Activated T-cell treated with anti-CD3 and anti-CD28 coated beads, Interleukin-2, amount 50 U/mL, for 72 hours (primary cell): ENCODE results near the gene SORBS2. TPM values are rescaled to one million over a fixed set of nuclear protein-coding genes. Genes with fewer than 3 reads are reported as not detected.
A peak's percentile ranks its signal among the peaks of the same experiment; 100 is the strongest.

Experiments
- ATAC-seq, 2 donors: fragments of 150-1000 bp; cut with Tn5 transposase; replicated peaks in 1 of 2; 2 replicates each; pipeline ENCODE4 v1.10.0; 2021; ENCODE audit warnings: moderate library complexity in 2 of 2, mild to moderate bottlenecking in 1 of 2
- DNase-seq, 2 donors: peaks; one replicate each; pipeline ENCODE4 v3.0.0; 2021 to 2022; ENCODE audit warnings: mixed read lengths in 1 of 2
- H3K27ac Mint-ChIP-seq: one replicate; pipeline ENCODE4 v1.8.0; 2022; ENCODE audit warnings: mild to moderate bottlenecking, moderate library complexity, mixed read lengths
- H3K27me3 Mint-ChIP-seq: one replicate; pipeline ENCODE4 v1.8.0; 2022; ENCODE audit warnings: low read depth, mixed read lengths
- H3K36me3 Mint-ChIP-seq, 2 donors: one replicate each; pipeline ENCODE4 v1.8.0; 2022; ENCODE audit warnings: mixed read lengths in 2 of 2, mild to moderate bottlenecking in 1 of 2; ENCODE audit not compliant: insufficient read depth in 2 of 2
- H3K4me1 Mint-ChIP-seq: one replicate; pipeline ENCODE4 v1.8.0; 2022; ENCODE audit warnings: low read depth, mixed read lengths
- H3K4me3 Mint-ChIP-seq, 2 donors: one replicate each; pipeline ENCODE4 v1.8.0; 2022; ENCODE audit warnings: mild to moderate bottlenecking in 2 of 2, mixed read lengths in 2 of 2, moderate library complexity in 2 of 2
- H3K9me3 Mint-ChIP-seq, 2 donors: one replicate each; pipeline ENCODE4 v1.8.0; 2022; ENCODE audit warnings: mixed read lengths in 2 of 2
- total RNA-seq, 2 donors: library from RNA; stranded (reverse); gene quantifications; one replicate each; pipeline ENCODE4 v1.2.3, GENCODE V29; 2022

SORBS2 gene
- total RNA-seq, 2 donors from 2014 or later, result 0.26 TPM; not detected in 1

GRCh38 chr4:185623444-185624258, 188.3 kb downstream of the SORBS2 start:
- no peaks in the 10 kb centered on the region for H3K36me3 Mint-ChIP-seq
- ATAC-seq, result no peak

GRCh38 chr4:185608185-185608584, 203.8 kb downstream of the SORBS2 start:
- ATAC-seq, result no peak
- H3K9me3 Mint-ChIP-seq, result no peaks in the 10 kb centered on the region
- H3K4me1 Mint-ChIP-seq, result peaks cover 4% of the 10 kb centered on the region
- no peak for DNase-seq
- peaks cover 14% of the 10 kb centered on the region for H3K27me3 Mint-ChIP-seq
- no peaks in the 10 kb centered on the region for H3K36me3 Mint-ChIP-seq
- H3K4me3 Mint-ChIP-seq, result no peak overlapping the region
- no peak overlapping the region for H3K27ac Mint-ChIP-seq

More at GRCh38 chr4:185623444-185624258, 188.3 kb downstream of the SORBS2 start:
- H3K27ac Mint-ChIP-seq, result no peak overlapping the region
- no peaks in the 10 kb centered on the region for H3K9me3 Mint-ChIP-seq
- no peak for DNase-seq
- H3K4me3 Mint-ChIP-seq, result no peak overlapping the region
- H3K4me1 Mint-ChIP-seq, result no peaks in the 10 kb centered on the region
- H3K27me3 Mint-ChIP-seq, result peaks cover 7% of the 10 kb centered on the region

GRCh38 chr4:185602397-185602796, 209.6 kb downstream of the SORBS2 start:
- H3K9me3 Mint-ChIP-seq, result no peaks in the 10 kb centered on the region
- peaks cover 24% of the 10 kb centered on the region for H3K27me3 Mint-ChIP-seq
- H3K4me1 Mint-ChIP-seq, result peaks cover 8% of the 10 kb centered on the region
- no peaks in the 10 kb centered on the region for H3K36me3 Mint-ChIP-seq
- ATAC-seq (no peak), DNase-seq (no peak)
- no peak overlapping the region for H3K4me3 Mint-ChIP-seq
- no peak overlapping the region for H3K27ac Mint-ChIP-seq

GRCh38 chr4:185600801-185601434, 211.1 kb downstream of the SORBS2 start:
- Mint-ChIP-seq H3K9me3 (no peaks in the 10 kb centered on the region), H3K36me3 (no peaks in the 10 kb centered on the region), H3K27ac (no peak overlapping the region), H3K4me1 (peaks cover 16% of the 10 kb centered on the region), H3K27me3 (peaks cover 36% of the 10 kb centered on the region), H3K4me3 (no peak overlapping the region)
- no peak for DNase-seq
- no peak for ATAC-seq

GRCh38 chr4:185599553-185600243, 212.3 kb downstream of the SORBS2 start:
- H3K9me3 Mint-ChIP-seq, result no peaks in the 10 kb centered on the region
- peaks cover 36% of the 10 kb centered on the region for H3K27me3 Mint-ChIP-seq
- no peak for DNase-seq
- H3K36me3 Mint-ChIP-seq, result no peaks in the 10 kb centered on the region
- no peak overlapping the region for H3K4me3 Mint-ChIP-seq
- ATAC-seq, result no peak
- H3K4me1 Mint-ChIP-seq, result peaks cover 16% of the 10 kb centered on the region
- no peak overlapping the region for H3K27ac Mint-ChIP-seq

GRCh38 chr4:185598846-185599552, 213.0 kb downstream of the SORBS2 start:
- H3K9me3 Mint-ChIP-seq, result no peaks in the 10 kb centered on the region
- H3K27me3 Mint-ChIP-seq, result peaks cover 30% of the 10 kb centered on the region
- DNase-seq, result no peak
- no peak for ATAC-seq
- H3K4me1 Mint-ChIP-seq, result peaks cover 12% of the 10 kb centered on the region
- no peaks in the 10 kb centered on the region for H3K36me3 Mint-ChIP-seq
- no peak overlapping the region for H3K27ac Mint-ChIP-seq
- H3K4me3 Mint-ChIP-seq, result no peak overlapping the region

GRCh38 chr4:185597532-185598188, 214.3 kb downstream of the SORBS2 start:
- ATAC-seq (peak; percentile 58 to 68), DNase-seq (peak; percentile 62 to 75)
- H3K4me1 Mint-ChIP-seq, result peaks cover 17% of the 10 kb centered on the region
- H3K27ac Mint-ChIP-seq, result no peak overlapping the region
- H3K9me3 Mint-ChIP-seq, result no peaks in the 10 kb centered on the region
- H3K4me3 Mint-ChIP-seq, result no peak overlapping the region
- peaks cover 39% of the 10 kb centered on the region for H3K27me3 Mint-ChIP-seq
- no peaks in the 10 kb centered on the region for H3K36me3 Mint-ChIP-seq

- no peak for DNase-seq
- Mint-ChIP-seq H3K36me3 (peaks cover 0 to 6% of the 10 kb centered on the region in 2 donors), H3K9me3 (no peaks in the 10 kb centered on the region)
Measured at GRCh38 chr4:185592845-185593488, 219.0 kb downstream of the SORBS2 start.

GRCh38 chr4:185592438-185592837, 219.6 kb downstream of the SORBS2 start:
- DNase-seq, result no peak
- H3K9me3 Mint-ChIP-seq, result no peaks in the 10 kb centered on the region
- no peak for ATAC-seq
- H3K4me3 Mint-ChIP-seq, result no peak overlapping the region
- H3K36me3 Mint-ChIP-seq, result peaks cover 2 to 6% of the 10 kb centered on the region in 2 donors
- H3K27ac Mint-ChIP-seq, result no peak overlapping the region
- H3K27me3 Mint-ChIP-seq, result peaks cover 47% of the 10 kb centered on the region
- H3K4me1 Mint-ChIP-seq, result peaks cover 51% of the 10 kb centered on the region

More at GRCh38 chr4:185592845-185593488, 219.0 kb downstream of the SORBS2 start:
- Mint-ChIP-seq H3K4me3 (no peak overlapping the region), H3K27ac (no peak overlapping the region), H3K4me1 (peaks cover 50% of the 10 kb centered on the region), H3K27me3 (peaks cover 52% of the 10 kb centered on the region)
- no peak for ATAC-seq

GRCh38 chr4:185591679-185592141, 220.3 kb downstream of the SORBS2 start:
- peaks cover 2 to 6% of the 10 kb centered on the region in 2 donors for H3K36me3 Mint-ChIP-seq
- H3K27ac Mint-ChIP-seq, result no peak overlapping the region
- ATAC-seq, result no peak
- no peak overlapping the region for H3K4me3 Mint-ChIP-seq
- peaks cover 44% of the 10 kb centered on the region for H3K27me3 Mint-ChIP-seq
- peaks cover 51% of the 10 kb centered on the region for H3K4me1 Mint-ChIP-seq
- no peak for DNase-seq
- H3K9me3 Mint-ChIP-seq, result no peaks in the 10 kb centered on the region

GRCh38 chr4:185590982-185591381, 221.0 kb downstream of the SORBS2 start:
- Mint-ChIP-seq H3K27me3 (peaks cover 42% of the 10 kb centered on the region), H3K36me3 (peaks cover 2 to 6% of the 10 kb centered on the region in 2 donors)

More at GRCh38 chr4:185590982-185591381, 221.0 kb downstream of the SORBS2 start:
- Mint-ChIP-seq H3K27ac (no peak overlapping the region), H3K4me1 (peaks cover 54% of the 10 kb centered on the region), H3K4me3 (no peak overlapping the region), H3K9me3 (no peaks in the 10 kb centered on the region)
- ATAC-seq (no peak), DNase-seq (no peak)
